ENCODE results near the gene ANXA2.

The ANXA2 gene

GRCh38 chr15:60379525-60380274 is 18.1 kb downstream of the ANXA2 start:
- no peak overlapping the region for H3K4me3 ChIP-seq (ENCODE audit: low read depth, low read length)
- peak; percentile 27 for DNase-seq (ENCODE audit: low read depth)
- no peak for TF ChIP-seq POLR2A (IDR thresholded peaks at IDR 0.05; ENCODE audit: extremely low read depth, insufficient read length)
- 0 out of 2 replicates have a peak, but pooled peaks have one; percentile 15 for TF ChIP-seq MYC (IDR thresholded peaks at IDR 0.05; ENCODE audit: low read depth, low read length)
- TF ChIP-seq, protein P1, sequence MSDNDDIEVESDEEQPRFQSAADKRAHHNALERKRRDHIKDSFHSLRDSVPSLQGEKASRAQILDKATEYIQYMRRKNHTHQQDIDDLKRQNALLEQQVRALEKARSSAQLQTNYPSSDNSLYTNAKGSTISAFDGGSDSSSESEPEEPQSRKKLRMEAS (IDR thresholded peaks at IDR 0.05; ENCODE audit: low read depth, low read length), result no peak
- TF ChIP-seq CTCF (IDR thresholded peaks at IDR 0.05; ENCODE audit: low read depth, low read length), result no peak

- DNase-seq (ENCODE audit: low read depth), result no peak
- H3K4me3 ChIP-seq (ENCODE audit: low read depth, low read length), result no peak overlapping the region
- no peak for TF ChIP-seq POLR2A (IDR thresholded peaks at IDR 0.05; ENCODE audit: extremely low read depth, insufficient read length)
- no peak for TF ChIP-seq MYC (IDR thresholded peaks at IDR 0.05; ENCODE audit: low read depth, low read length)
- no peak for TF ChIP-seq CTCF (IDR thresholded peaks at IDR 0.05; ENCODE audit: low read depth, low read length)
- TF ChIP-seq, protein P1 (IDR thresholded peaks at IDR 0.05; ENCODE audit: low read depth, low read length), result no peak
These were observed 18.6 kb downstream of the ANXA2 start for GRCh38 chr15:60379185-60379524.

DNA sequence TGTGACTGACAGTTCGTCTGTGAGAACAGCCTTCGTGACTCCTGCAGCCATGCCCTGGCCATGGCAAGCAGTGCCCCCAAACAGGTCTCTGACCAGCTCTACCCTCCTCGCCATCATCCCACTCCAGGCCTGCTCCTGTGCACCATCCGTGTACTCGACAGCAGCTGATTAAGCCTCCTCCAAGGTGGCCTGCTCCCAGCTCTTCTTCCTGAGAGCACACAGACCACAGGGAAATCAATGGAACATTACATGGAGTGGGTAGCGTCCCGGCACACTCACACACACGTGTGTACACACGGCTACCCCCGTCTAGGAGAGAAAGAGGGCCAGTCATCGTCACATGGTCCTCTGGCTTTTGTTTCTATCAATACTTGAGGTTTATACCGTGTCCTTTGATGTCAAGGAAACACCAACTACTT is 21.1 kb downstream of the ANXA2 start:
- no peak overlapping the region for H3K4me3 ChIP-seq (ENCODE audit: low read depth, low read length)
- no peak for DNase-seq (ENCODE audit: low read depth)
- no peak for TF ChIP-seq POLR2A (IDR thresholded peaks at IDR 0.05; ENCODE audit: extremely low read depth, insufficient read length)
- no peak for TF ChIP-seq CTCF (IDR thresholded peaks at IDR 0.05; ENCODE audit: low read depth, low read length)
- no peak for TF ChIP-seq MYC (IDR thresholded peaks at IDR 0.05; ENCODE audit: low read depth, low read length)
- TF ChIP-seq, protein P1 (IDR thresholded peaks at IDR 0.05; ENCODE audit: low read depth, low read length), result no peak

GRCh38 chr15:60375306-60375705 is 22.5 kb downstream of the ANXA2 start:
- DNase-seq (ENCODE audit: low read depth), result no peak
- H3K4me3 ChIP-seq (ENCODE audit: low read depth, low read length), result no peak overlapping the region
- TF ChIP-seq MYC (IDR thresholded peaks at IDR 0.05; ENCODE audit: low read depth, low read length), result no peak
- TF ChIP-seq, protein P1 (IDR thresholded peaks at IDR 0.05; ENCODE audit: low read depth, low read length), result no peak
- no peak for TF ChIP-seq CTCF (IDR thresholded peaks at IDR 0.05; ENCODE audit: low read depth, low read length)
- no peak for TF ChIP-seq POLR2A (IDR thresholded peaks at IDR 0.05; ENCODE audit: extremely low read depth, insufficient read length)

GRCh38 chr15:60374628-60375081 is 23.1 kb downstream of the ANXA2 start:
- no peak overlapping the region for H3K4me3 ChIP-seq (ENCODE audit: low read depth, low read length)
- DNase-seq (ENCODE audit: low read depth), result no peak
- TF ChIP-seq CTCF (IDR thresholded peaks at IDR 0.05; ENCODE audit: low read depth, low read length) (no peak), POLR2A (IDR thresholded peaks at IDR 0.05; ENCODE audit: extremely low read depth, insufficient read length) (no peak), MYC (IDR thresholded peaks at IDR 0.05; ENCODE audit: low read depth, low read length) (no peak)
- TF ChIP-seq, protein P1 (IDR thresholded peaks at IDR 0.05; ENCODE audit: low read depth, low read length), result no peak
